IPS-18a (cell line): ENCODE measurements around the gene ZDHHC17.

Experiments used
- H3K27ac ChIP-seq: one replicate; pipeline ENCODE4 v1.5.1; 2013; ENCODE audit warnings: low read length
- H3K27me3 ChIP-seq: one replicate; pipeline ENCODE4 v1.6.1; 2013; ENCODE audit warnings: mild to moderate bottlenecking, low read length; ENCODE audit not compliant: control insufficient read depth, insufficient read depth
- H3K36me3 ChIP-seq: one replicate; pipeline ENCODE4 v1.6.1; 2013; ENCODE audit warnings: low read depth, low read length; ENCODE audit not compliant: control insufficient read depth
- H3K4me1 ChIP-seq: one replicate; pipeline ENCODE4 v1.6.1; 2013; ENCODE audit warnings: low read depth, low read length; ENCODE audit not compliant: control insufficient read depth
- H3K4me3 ChIP-seq: one replicate; pipeline ENCODE4 v1.5.1; 2013; ENCODE audit warnings: low read length
- H3K9ac ChIP-seq: one replicate; pipeline ENCODE4 v1.6.1; 2013; ENCODE audit warnings: mild to moderate bottlenecking, low read length, moderate library complexity
- H3K9me3 ChIP-seq: one replicate; pipeline ENCODE4 v1.6.1; 2013; ENCODE audit warnings: low read depth, low read length; ENCODE audit not compliant: control insufficient read depth

The ZDHHC17 gene

DNA sequence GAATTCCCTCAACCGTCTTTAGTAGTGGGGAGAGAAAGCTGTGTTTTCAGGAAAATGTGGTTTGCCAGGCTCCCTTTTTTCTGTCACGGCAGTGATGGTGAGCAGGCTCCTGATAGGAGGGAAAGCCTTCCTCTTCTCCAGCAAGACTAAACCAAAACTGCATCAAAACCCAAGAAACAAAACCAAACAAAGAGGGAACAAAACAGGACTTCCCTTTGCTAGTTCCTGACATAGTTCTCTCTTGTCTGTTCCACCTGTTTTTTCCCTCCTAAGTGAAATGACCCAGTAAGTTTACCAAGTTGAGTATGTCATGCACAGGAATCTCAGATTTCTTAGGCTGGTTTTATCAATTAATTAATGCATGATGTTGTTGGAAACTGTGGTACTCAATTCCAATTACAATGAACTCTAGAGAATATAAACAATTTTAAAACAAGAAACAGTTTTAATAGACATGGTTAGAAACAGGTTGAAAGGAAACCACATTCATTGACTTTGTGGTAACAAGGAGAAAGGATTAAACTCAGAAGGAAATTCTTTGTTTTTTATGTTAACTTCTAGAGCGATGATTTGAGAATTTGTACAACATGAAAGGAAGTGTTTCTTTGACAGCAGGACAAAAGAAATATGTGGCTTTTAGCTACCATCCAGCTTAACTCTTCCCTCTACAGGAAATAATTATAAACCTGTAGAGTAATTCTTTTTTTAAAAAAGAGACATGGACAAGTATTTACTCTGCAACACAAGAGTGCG is 137.9 kb downstream of the ZDHHC17 start:
- Histone ChIP-seq H3K4me3 (no peak overlapping the region), H3K27me3 (no peaks in the 10 kb centered on the region), H3K36me3 (no peaks in the 10 kb centered on the region), H3K27ac (no peak overlapping the region), H3K9ac (no peak overlapping the region), H3K4me1 (peaks cover 8% of the 10 kb centered on the region), H3K9me3 (no peaks in the 10 kb centered on the region)
